ENCODE measurements around the gene CTSW.

Gene CTSW

GRCh38 chr11:65868076-65868667 lies 11.5 kb upstream of the CTSW start:
- peaks cover 42% of the 10 kb centered on the region for H3K36me3 ChIP-seq (ENCODE audit: control insufficient read depth, insufficient read depth, low read length)
- H3K4me3 ChIP-seq (ENCODE audit: insufficient read depth, low read depth, low read length, poor library complexity, severe bottlenecking), result no peak overlapping the region
- no peak for DNase-seq
- H3K27me3 ChIP-seq (replicated peaks; ENCODE audit: control insufficient read depth, insufficient read depth, low read length, poor library complexity, severe bottlenecking), result no peaks in the 10 kb centered on the region
- H3K4me1 ChIP-seq (ENCODE audit: control insufficient read depth, insufficient read depth, low read length, poor library complexity, severe bottlenecking), result peaks cover 5% of the 10 kb centered on the region
- H3K9me3 ChIP-seq (ENCODE audit: control insufficient read depth, low read length), result no peaks in the 10 kb centered on the region
- H3K27ac ChIP-seq (ENCODE audit: insufficient read depth, low read length, poor library complexity, severe bottlenecking), result no peak overlapping the region

- no peak overlapping the region for H3K27ac ChIP-seq (ENCODE audit: insufficient read depth, low read length, poor library complexity, severe bottlenecking)
- DNase-seq, result no peak
- no peaks in the 10 kb centered on the region for H3K27me3 ChIP-seq (replicated peaks; ENCODE audit: control insufficient read depth, insufficient read depth, low read length, poor library complexity, severe bottlenecking)
- H3K4me3 ChIP-seq (ENCODE audit: insufficient read depth, low read depth, low read length, poor library complexity, severe bottlenecking), result no peak overlapping the region
- peaks cover 35% of the 10 kb centered on the region for H3K36me3 ChIP-seq (ENCODE audit: control insufficient read depth, insufficient read depth, low read length)
- H3K9me3 ChIP-seq (ENCODE audit: control insufficient read depth, low read length), result no peaks in the 10 kb centered on the region
- peaks cover 6% of the 10 kb centered on the region for H3K4me1 ChIP-seq (ENCODE audit: control insufficient read depth, insufficient read depth, low read length, poor library complexity, severe bottlenecking)
These were observed 10.7 kb upstream of the CTSW start for GRCh38 chr11:65868907-65869306.

GRCh38 chr11:65869643-65870306 lies 9.9 kb upstream of the CTSW start:
- Histone ChIP-seq H3K4me1 (ENCODE audit: control insufficient read depth, insufficient read depth, low read length, poor library complexity, severe bottlenecking) (peaks cover 6% of the 10 kb centered on the region), H3K4me3 (ENCODE audit: insufficient read depth, low read depth, low read length, poor library complexity, severe bottlenecking) (no peak overlapping the region), H3K9me3 (ENCODE audit: control insufficient read depth, low read length) (no peaks in the 10 kb centered on the region), H3K27me3 (replicated peaks; ENCODE audit: control insufficient read depth, insufficient read depth, low read length, poor library complexity, severe bottlenecking) (no peaks in the 10 kb centered on the region), H3K36me3 (ENCODE audit: control insufficient read depth, insufficient read depth, low read length) (peaks cover 26% of the 10 kb centered on the region), H3K27ac (ENCODE audit: insufficient read depth, low read length, poor library complexity, severe bottlenecking) (no peak overlapping the region)
- no peak for DNase-seq

- H3K9me3 ChIP-seq (ENCODE audit: control insufficient read depth, low read length), result no peaks in the 10 kb centered on the region
- DNase-seq, result no peak
- peaks cover 6% of the 10 kb centered on the region for H3K4me1 ChIP-seq (ENCODE audit: control insufficient read depth, insufficient read depth, low read length, poor library complexity, severe bottlenecking)
- H3K4me3 ChIP-seq (ENCODE audit: insufficient read depth, low read depth, low read length, poor library complexity, severe bottlenecking), result no peak overlapping the region
- H3K27ac ChIP-seq (ENCODE audit: insufficient read depth, low read length, poor library complexity, severe bottlenecking), result no peak overlapping the region
- peaks cover 21% of the 10 kb centered on the region for H3K36me3 ChIP-seq (ENCODE audit: control insufficient read depth, insufficient read depth, low read length)
- H3K27me3 ChIP-seq (replicated peaks; ENCODE audit: control insufficient read depth, insufficient read depth, low read length, poor library complexity, severe bottlenecking), result no peaks in the 10 kb centered on the region
These were observed 9.4 kb upstream of the CTSW start for GRCh38 chr11:65870307-65870658.

- no peak overlapping the region for H3K27ac ChIP-seq (ENCODE audit: insufficient read depth, low read length, poor library complexity, severe bottlenecking)
- peaks cover 14% of the 10 kb centered on the region for H3K36me3 ChIP-seq (ENCODE audit: control insufficient read depth, insufficient read depth, low read length)
These were observed 8.6 kb upstream of the CTSW start for GRCh38 chr11:65870706-65871681.

GRCh38 chr11:65871811-65872548 lies 7.7 kb upstream of the CTSW start:
- DNase-seq, result no peak
- no peak overlapping the region for H3K27ac ChIP-seq (ENCODE audit: insufficient read depth, low read length, poor library complexity, severe bottlenecking)
- H3K36me3 ChIP-seq (ENCODE audit: control insufficient read depth, insufficient read depth, low read length), result peaks cover 4% of the 10 kb centered on the region
- no peaks in the 10 kb centered on the region for H3K9me3 ChIP-seq (ENCODE audit: control insufficient read depth, low read length)
- H3K27me3 ChIP-seq (replicated peaks; ENCODE audit: control insufficient read depth, insufficient read depth, low read length, poor library complexity, severe bottlenecking), result no peaks in the 10 kb centered on the region
- H3K4me1 ChIP-seq (ENCODE audit: control insufficient read depth, insufficient read depth, low read length, poor library complexity, severe bottlenecking), result peaks cover 6% of the 10 kb centered on the region
- no peak overlapping the region for H3K4me3 ChIP-seq (ENCODE audit: insufficient read depth, low read depth, low read length, poor library complexity, severe bottlenecking)

More at GRCh38 chr11:65870706-65871681, 8.6 kb upstream of the CTSW start:
- H3K4me1 ChIP-seq (ENCODE audit: control insufficient read depth, insufficient read depth, low read length, poor library complexity, severe bottlenecking), result peaks cover 6% of the 10 kb centered on the region
- DNase-seq, result no peak
- H3K4me3 ChIP-seq (ENCODE audit: insufficient read depth, low read depth, low read length, poor library complexity, severe bottlenecking), result no peak overlapping the region
- H3K27me3 ChIP-seq (replicated peaks; ENCODE audit: control insufficient read depth, insufficient read depth, low read length, poor library complexity, severe bottlenecking), result no peaks in the 10 kb centered on the region
- H3K9me3 ChIP-seq (ENCODE audit: control insufficient read depth, low read length), result no peaks in the 10 kb centered on the region

- H3K36me3 ChIP-seq (ENCODE audit: control insufficient read depth, insufficient read depth, low read length), result no peaks in the 10 kb centered on the region
- no peaks in the 10 kb centered on the region for H3K27me3 ChIP-seq (replicated peaks; ENCODE audit: control insufficient read depth, insufficient read depth, low read length, poor library complexity, severe bottlenecking)
- no peaks in the 10 kb centered on the region for H3K9me3 ChIP-seq (ENCODE audit: control insufficient read depth, low read length)
- H3K4me1 ChIP-seq (ENCODE audit: control insufficient read depth, insufficient read depth, low read length, poor library complexity, severe bottlenecking), result peaks cover 6% of the 10 kb centered on the region
- H3K4me3 ChIP-seq (ENCODE audit: insufficient read depth, low read depth, low read length, poor library complexity, severe bottlenecking), result peak within 1 kb of the TSS; percentile 57
- no peak for DNase-seq
- H3K27ac ChIP-seq (ENCODE audit: insufficient read depth, low read length, poor library complexity, severe bottlenecking), result peak within 1 kb of the TSS; percentile 80
These were observed 6.9 kb upstream of the CTSW start, which contains the start of gene EFEMP2 for GRCh38 chr11:65872586-65873317. Gene EFEMP2, minus strand, starts transcription at chr11:65872800. Its CDS starts 446 bp downstream, at chr11:65872354.

- peak; percentile 94 to 97 (median 95) for DNase-seq
- peaks cover 6% of the 10 kb centered on the region for H3K4me1 ChIP-seq (ENCODE audit: control insufficient read depth, insufficient read depth, low read length, poor library complexity, severe bottlenecking)
- peak overlapping the region; percentile 80 for H3K27ac ChIP-seq (ENCODE audit: insufficient read depth, low read length, poor library complexity, severe bottlenecking)
- no peaks in the 10 kb centered on the region for H3K27me3 ChIP-seq (replicated peaks; ENCODE audit: control insufficient read depth, insufficient read depth, low read length, poor library complexity, severe bottlenecking)
- no peaks in the 10 kb centered on the region for H3K36me3 ChIP-seq (ENCODE audit: control insufficient read depth, insufficient read depth, low read length)
- H3K4me3 ChIP-seq (ENCODE audit: insufficient read depth, low read depth, low read length, poor library complexity, severe bottlenecking), result peak overlapping the region; percentile 57
- no peaks in the 10 kb centered on the region for H3K9me3 ChIP-seq (ENCODE audit: control insufficient read depth, low read length)
These were observed 6.1 kb upstream of the CTSW start for GRCh38 chr11:65873318-65874156.
